GM12878 (cell line): ENCODE results near the gene MXD4. TPM values are rescaled to one million over a fixed set of nuclear protein-coding genes. Genes with fewer than 3 reads are reported as not detected.
"Not testable (repeated sequence)": the region's sequence is repeated elsewhere in the genome, so short reads cannot be mapped to it uniquely, and the experiment has no call there.

Experiments used
- ATAC-seq: fragments of 200-7000 bp; cut with Tn5 transposase; 3 replicates; pipeline ENCODE4 v1.9.1; 2020; ENCODE audit warnings: mild to moderate bottlenecking, moderate library complexity
- BruUV-seq: library from RNA; stranded (reverse); fragments of 400-500 nt; replicated peaks from 2 replicates; lab custom pipeline; 2021; lab: Mats Ljungman, UMichigan
- CTCF ChIA-PET: fragments of 300-600 bp; sonication (Branson Sonifier 250); formaldehyde crosslinking; extraction: SDS; loops from one replicate; lab custom pipeline; 2021; ENCODE audit warnings: inconsistent platforms; lab: Yijun Ruan, JAX
- POLR2A ChIA-PET: fragments of 350-600 bp; formaldehyde crosslinking; extraction: SDS; loops from one replicate; lab custom pipeline; 2021; ENCODE audit warnings: inconsistent platforms; lab: Charles Lee
- RAD21 ChIA-PET: fragments of 300-600 bp; sonication (Branson Sonifier 250); formaldehyde crosslinking; loops from one replicate; lab custom pipeline; 2023; ENCODE audit warnings: antibody characterized with exemption; ENCODE audit not compliant: unreplicated experiment; lab: Charles Lee
- SMC1A ChIA-PET: fragments of 300-600 bp; sonication (Branson Sonifier 250); formaldehyde crosslinking; loops from one replicate; lab custom pipeline; 2023; ENCODE audit not compliant: unreplicated experiment, uncharacterized antibody; lab: Charles Lee
- DNase-seq: peaks from one replicate; pipeline ENCODE4 v3.0.0-alpha.2; 2011; ENCODE audit warnings: low read depth, low spot score
- FAIRE-seq: peaks from 3 replicates; lab custom pipeline; 2011; peaks lifted over from hg19 to GRCh38; lab: Jason Lieb, UNC
- H2AFZ ChIP-seq: 2 replicates; pipeline ENCODE4 v1.6.0; 2011; ENCODE audit warnings: low read depth, low read length, control low read depth; ENCODE audit not compliant: control insufficient read depth
- H3K27ac ChIP-seq: 2 replicates; pipeline ENCODE4 v1.5.1; 2011; ENCODE audit warnings: control low read depth; ENCODE audit not compliant: control insufficient read depth, insufficient read depth
- H3K27me3 ChIP-seq, 2 experiments: replicated peaks in 1 of 2; 2 replicates each; pipeline versions ENCODE4 v1.6.0 to v1.6.1; 2011; ENCODE audit warnings: low read length in 1 of 2; ENCODE audit not compliant: control insufficient read depth in 2 of 2, insufficient read depth in 2 of 2
- H3K36me3 ChIP-seq, 2 experiments: 2 replicates each; pipeline ENCODE4 v1.5.1; 2011; ENCODE audit warnings: low read length in 1 of 2; ENCODE audit not compliant: control insufficient read depth in 2 of 2, insufficient read depth in 2 of 2
- H3K4me1 ChIP-seq: 2 replicates; pipeline ENCODE4 v1.6.1; 2011; ENCODE audit warnings: mild to moderate bottlenecking, low read length, moderate library complexity, mixed read lengths; ENCODE audit not compliant: control insufficient read depth, insufficient read depth
- H3K4me2 ChIP-seq: 2 replicates; pipeline ENCODE4 v1.6.0; 2011; ENCODE audit warnings: control low read depth; ENCODE audit not compliant: control insufficient read depth, insufficient read depth
- H3K4me3 ChIP-seq: fragments of 200-600 bp; sonication (generic); 2 replicates; pipeline ENCODE4 v1.5.1; 2016
- H3K79me2 ChIP-seq: 2 replicates; pipeline ENCODE4 v1.6.0; 2011; ENCODE audit warnings: low read length; ENCODE audit not compliant: control insufficient read depth, insufficient read depth
- H3K9ac ChIP-seq: 2 replicates; pipeline ENCODE4 v1.8.0; 2011; ENCODE audit warnings: low read length, control low read depth, mixed read lengths; ENCODE audit not compliant: control insufficient read depth, insufficient read depth
- H3K9me3 ChIP-seq: replicated peaks from 3 replicates; pipeline ENCODE4 v1.5.1; 2011; ENCODE audit warnings: mild to moderate bottlenecking, low read length; ENCODE audit not compliant: control insufficient read depth, insufficient read depth
- H4K20me1 ChIP-seq: 2 replicates; pipeline ENCODE4 v1.6.0; 2011; ENCODE audit not compliant: control insufficient read depth, insufficient read depth
- CUX1 ChIP-seq: IDR thresholded peaks from 2 replicates; pipeline ENCODE4 v1.6.1; 2012; ENCODE audit warnings: improper control_type of control experiment, low read depth, low read length; ENCODE audit not compliant: insufficient replicate concordance
- DPF2 ChIP-seq: fragments of 450-650 bp; IDR thresholded peaks from 2 replicates; pipeline ENCODE4 v1.6.1; 2017; ENCODE audit warnings: mild to moderate bottlenecking
- FOXM1 ChIP-seq: IDR thresholded peaks from 2 replicates; pipeline ENCODE4 v1.6.1; 2012; ENCODE audit warnings: low read depth, mild to moderate bottlenecking, inconsistent platforms, low read length, moderate library complexity
- HDAC6 ChIP-seq: fragments of 200-600 bp; sonication (generic); IDR thresholded peaks from one replicate; pipeline ENCODE4 v1.8.0; 2017; ENCODE audit warnings: antibody characterized with exemption; ENCODE audit not compliant: unreplicated experiment
- JUND ChIP-seq: IDR thresholded peaks from 2 replicates; pipeline ENCODE4 v1.6.1; 2012; ENCODE audit warnings: low read depth, mild to moderate bottlenecking, low read length, improper control_type of control experiment, moderate library complexity
- MLLT1 ChIP-seq: fragments of 450-650 bp; IDR thresholded peaks from 2 replicates; pipeline ENCODE4 v1.6.1; 2016; ENCODE audit warnings: mild to moderate bottlenecking
- STAT1 ChIP-seq: fragments of 450-650 bp; conservative IDR thresholded peaks from 2 replicates; pipeline ENCODE4 v1.6.1; 2014; ENCODE audit warnings: antibody characterized with exemption, mild to moderate bottlenecking
- STAT3 ChIP-seq: IDR thresholded peaks from 2 replicates; pipeline ENCODE4 v1.6.1; 2011; ENCODE audit warnings: low read depth, low read length, improper control_type of control experiment
- SUZ12 ChIP-seq: fragments of 200-600 bp; sonication (generic); IDR thresholded peaks from one replicate; pipeline ENCODE4 v1.6.1; 2018; ENCODE audit warnings: antibody characterized with exemption, mild to moderate bottlenecking; ENCODE audit not compliant: unreplicated experiment
- USF2 ChIP-seq: IDR thresholded peaks from 2 replicates; pipeline ENCODE4 v1.6.1; 2011; ENCODE audit warnings: low read depth, low read length, improper control_type of control experiment, borderline replicate concordance
- WRNIP1 ChIP-seq: IDR thresholded peaks from 2 replicates; pipeline ENCODE4 v1.6.1; 2011; ENCODE audit warnings: low read depth, low read length, improper control_type of control experiment, borderline replicate concordance
- ZBTB33 ChIP-seq: fragments of 450-650 bp; IDR thresholded peaks from 2 replicates; pipeline ENCODE4 v1.6.1; 2017; ENCODE audit warnings: mild to moderate bottlenecking
- WGBS: methylation state at CpG from one replicate; pipeline ENCODE4 v1.1.6; 2016; ENCODE audit warnings: low lambda C conversion rate; ENCODE audit not compliant: insufficient replicate concordance, insufficient coverage; ENCODE audit errors: missing lambda C conversion rate; 5-methylcytosine and 5-hydroxymethylcytosine counted together
- in situ Hi-C: fragments of 300-500 bp; cut with MboI; formaldehyde crosslinking; loops from 9 replicates; pipeline ENCODE4 v1.14.3; 2018; ENCODE audit warnings: mixed read lengths
- intact Hi-C: fragments of 100-400 bp; cut with micrococcal nuclease; formaldehyde crosslinking; loops from one replicate; pipeline ENCODE4 v1.14.2; 2022; ENCODE audit not compliant: unreplicated experiment
- polyA plus RNA-seq, 11 experiments: library from polyadenylated mRNA; depleted of rRNA in 4 of 11; unstranded in 6 of 11; stranded (reverse) in 5 of 11; fragments of >200 nt; fragmentation: Nextera tagmentation in 4 of 11; fragmentation: Illumina TruSeq in 1 of 11; extraction: Ambion mirVana in 4 of 11; extraction: Trizol in 1 of 11; gene quantifications; 1 replicate in 1 of 11; 2 replicates in 10 of 11; pipeline versions ENCODE4 v1.2.1 to v1.2.3, GENCODE V29; 2011 to 2016; ENCODE audit warnings: inconsistent platforms in 2 of 11, missing spikeins in 2 of 11, low read depth in 1 of 11
- total RNA-seq, 4 experiments: library from RNA; depleted of rRNA in 3 of 4; stranded (reverse); fragments of >200 nt in 3 of 4; fragmentation: Illumina TruSeq in 1 of 4; extraction: Trizol in 1 of 4; gene quantifications; 2 replicates each; pipeline versions ENCODE4 v1.2.1 to v1.2.3, GENCODE V29; 2013 to 2021

Gene MXD4
- total and polyA plus RNA-seq, 10 of the 15 experiments (the other 5 are each of a cell fraction or from before 2014, with no cell fraction given): 0.21 to 25.6 (median 5.2) TPM

- TF ChIP-seq MLLT1 (no peak), SUZ12 (no peak), ZBTB33 (no peak), JUND (no peak), HDAC6 (no peak), STAT3 (no peak), USF2 (no peak), FOXM1 (no peak), STAT1 (no peak), CUX1 (no peak), WRNIP1 (no peak), DPF2 (no peak)
Observed at GRCh38 chr4:2212831-2213230, 49.1 kb downstream of the MXD4 start (continued).

GRCh38 chr4:2202789-2203188 is 59.1 kb downstream of the MXD4 start:
- ChIA-PET SMC1A (interaction anchor here (1.6 kb wide), 1 partner anchor 15 kb away, joined by 3 read pairs; no protein-coding TSS in a partner anchor), POLR2A (interaction anchor here (0.7 kb wide), 1 partner anchor 375 kb away, joined by 9 read pairs; no protein-coding TSS in a partner anchor)
- H4K20me1 ChIP-seq, FAIRE-seq, CTCF ChIA-PET, H3K79me2 ChIP-seq, BruUV-seq, H3K9ac ChIP-seq, ATAC-seq, H3K4me1 ChIP-seq, H3K27me3 ChIP-seq, H3K9me3 ChIP-seq, H3K27ac ChIP-seq, in situ Hi-C loops, DNase-seq, RAD21 ChIA-PET, H3K36me3 ChIP-seq, H3K4me3 ChIP-seq, intact Hi-C loops, H2AFZ ChIP-seq, H3K4me2 ChIP-seq: not testable (repeated sequence)
- WGBS: 100% methylated on average over 1 of the region's 1 CpG
